HG03354 (cell line): ENCODE results near the gene OR4S1.
"Not testable (repeated sequence)": the region's sequence is repeated elsewhere in the genome, so short reads cannot be mapped to it uniquely, and the experiment has no call there.

ENCODE experiments used
- ATAC-seq: cut with Tn5 transposase; IDR thresholded peaks from one replicate; pipeline ENCODE4 v1.9.1; 2021; ENCODE audit warnings: mild to moderate bottlenecking; ENCODE audit not compliant: unreplicated experiment, poor library complexity, severe bottlenecking

The OR4S1 gene

GRCh38 chr11:48305923-48306322 is at the start of gene OR4S1:
Gene OR4S1 (plus strand): TSS chr11:48306223. CDS start chr11:48306223, 0 bp downstream.
- ATAC-seq = no peak

GRCh38 chr11:48261600-48261999 is 44.4 kb upstream of the OR4S1 start:
- no peak for ATAC-seq

GRCh38 chr11:48263423-48263911 is 42.6 kb upstream of the OR4S1 start, which contains the start of gene OR4X1:
Gene OR4X1 (plus strand): TSS chr11:48263861. CDS start chr11:48263861, 0 bp downstream.
- ATAC-seq = no peak

- no peak for ATAC-seq
These were observed 35.4 kb upstream of the OR4S1 start for GRCh38 chr11:48270621-48271020.

GRCh38 chr11:48272606-48273005 is 33.4 kb upstream of the OR4S1 start:
- no peak for ATAC-seq

GRCh38 chr11:48307760-48308386 is 1.9 kb downstream of the OR4S1 start:
- peak; percentile 97 for ATAC-seq

GRCh38 chr11:48313590-48313989 is 7.6 kb downstream of the OR4S1 start:
- ATAC-seq = not testable (repeated sequence)

GRCh38 chr11:48319813-48320212 is 13.8 kb downstream of the OR4S1 start:
- ATAC-seq = not testable (repeated sequence)

- not testable (repeated sequence) for ATAC-seq
These were observed 18.6 kb downstream of the OR4S1 start, which contains the start of gene OR4C3 for GRCh38 chr11:48324620-48325019. Gene OR4C3 (plus strand): TSS chr11:48324920. CDS start chr11:48325022, 102 bp downstream.

GRCh38 chr11:48341466-48341865 is 35.4 kb downstream of the OR4S1 start:
- ATAC-seq = no peak

GRCh38 chr11:48342505-48342904 is 36.5 kb downstream of the OR4S1 start:
- ATAC-seq = not testable (repeated sequence)

GRCh38 chr11:48346286-48346685 is 40.3 kb downstream of the OR4S1 start:
- ATAC-seq = not testable (repeated sequence)

GRCh38 chr11:48354013-48354412 is 48.0 kb downstream of the OR4S1 start:
- ATAC-seq = no peak

- ATAC-seq = no peak
These were observed 48.7 kb downstream of the OR4S1 start for GRCh38 chr11:48354677-48355076.
